DMS 273 (cell line): ENCODE results near the gene KIF18B.
A peak's percentile ranks its signal among the peaks of the same experiment; 100 is the strongest.

ENCODE experiments used
- DNase-seq: peaks from one replicate; lab custom pipeline; 2025; ENCODE audit not compliant: unreplicated experiment; lab: John Stamatoyannopoulos, UW

Gene KIF18B

GRCh38 chr17:44884941-44885340 lies 62.6 kb downstream of the KIF18B start:
- no peak for DNase-seq

GRCh38 chr17:44881145-44881544 lies 66.4 kb downstream of the KIF18B start:
- no peak for DNase-seq

- no peak for DNase-seq
Observed at GRCh38 chr17:44880062-44880461, 67.5 kb downstream of the KIF18B start.

GRCh38 chr17:44879376-44879775 lies 68.2 kb downstream of the KIF18B start:
- DNase-seq, result no peak

GRCh38 chr17:44878627-44879221 lies 68.8 kb downstream of the KIF18B start:
- DNase-seq, result peak; percentile 71

- no peak for DNase-seq
Observed at GRCh38 chr17:44877121-44877520, 70.5 kb downstream of the KIF18B start.

- DNase-seq, result no peak
Observed at GRCh38 chr17:44875761-44876160, 71.8 kb downstream of the KIF18B start.
